Stimulated activated CD8-positive, alpha-beta memory T cell treated with anti-CD3 and anti-CD28 coated beads, Interleukin-4, amount 100 ng/mL, for 48 hours (primary cell): Measurements from ENCODE around the gene LIMS1.
A peak's percentile ranks its signal among the peaks of the same experiment; 100 is the strongest.
"Not testable (repeated sequence)": the region's sequence is repeated elsewhere in the genome, so short reads cannot be mapped to it uniquely, and the experiment has no call there.

Experiments used
- DNase-seq: peaks from one replicate; pipeline ENCODE4 v3.0.0-alpha.2; 2020

Gene LIMS1

GRCh38 chr2:108533832-108534583 is at the start of gene LIMS1:
TSS of gene LIMS1 (plus strand) at chr2:108534470. CDS start at chr2:108534563, 93 bp downstream.
- peak; percentile 89 for DNase-seq

- DNase-seq, result no peak
Measured at GRCh38 chr2:108485253-108485652, 49.0 kb upstream of the LIMS1 start.

- no peak for DNase-seq
Measured at GRCh38 chr2:108490506-108491122, 43.7 kb upstream of the LIMS1 start.

GRCh38 chr2:108491848-108492247 is 42.4 kb upstream of the LIMS1 start:
- no peak for DNase-seq

GRCh38 chr2:108492364-108492763 is 41.9 kb upstream of the LIMS1 start:
- no peak for DNase-seq

GRCh38 chr2:108496167-108496566 is 38.1 kb upstream of the LIMS1 start:
- DNase-seq, result not testable (repeated sequence)

GRCh38 chr2:108507620-108508019 is 26.6 kb upstream of the LIMS1 start:
- not testable (repeated sequence) for DNase-seq

- not testable (repeated sequence) for DNase-seq
Measured at GRCh38 chr2:108512431-108512830, 21.8 kb upstream of the LIMS1 start.

- DNase-seq, result not testable (repeated sequence)
Measured at GRCh38 chr2:108514478-108514877, 19.8 kb upstream of the LIMS1 start.

- not testable (repeated sequence) for DNase-seq
Measured at GRCh38 chr2:108524688-108525087, 9.6 kb upstream of the LIMS1 start.

- not testable (repeated sequence) for DNase-seq
Measured at GRCh38 chr2:108525258-108525657, 9.0 kb upstream of the LIMS1 start.

GRCh38 chr2:108531674-108532055 is 2.6 kb upstream of the LIMS1 start:
- DNase-seq, result no peak

- peak; percentile 63 for DNase-seq
Measured at GRCh38 chr2:108534584-108535356, 500 bp downstream of the LIMS1 start.

GRCh38 chr2:108535357-108535631 is 1.0 kb downstream of the LIMS1 start:
- DNase-seq, result no peak

GRCh38 chr2:108536133-108536780 is 2.0 kb downstream of the LIMS1 start:
- no peak for DNase-seq

GRCh38 chr2:108536911-108537310 is 2.6 kb downstream of the LIMS1 start:
- DNase-seq, result no peak

- DNase-seq, result no peak
Measured at GRCh38 chr2:108538000-108538625, 3.8 kb downstream of the LIMS1 start.

- no peak for DNase-seq
Measured at GRCh38 chr2:108541451-108541850, 7.2 kb downstream of the LIMS1 start.

- no peak for DNase-seq
Measured at GRCh38 chr2:108542071-108542470, 7.8 kb downstream of the LIMS1 start.

GRCh38 chr2:108547606-108548005 is 13.3 kb downstream of the LIMS1 start:
- DNase-seq, result no peak

GRCh38 chr2:108548208-108549003 is 14.1 kb downstream of the LIMS1 start:
- no peak for DNase-seq

GRCh38 chr2:108552566-108552965 is 18.3 kb downstream of the LIMS1 start:
- DNase-seq, result no peak
